ENCODE results near the gene SEMA6C. TPM values are rescaled to one million over a fixed set of nuclear protein-coding genes. Genes with fewer than 3 reads are reported as not detected.
A peak's percentile ranks its signal among the peaks of the same experiment; 100 is the strongest.

SEMA6C gene
- total and polyA plus RNA-seq, 2 of the 13 experiments (the other 11 are each of a cell fraction or from before 2014, with no cell fraction given): 1.4 to 2.9 TPM

DNA sequence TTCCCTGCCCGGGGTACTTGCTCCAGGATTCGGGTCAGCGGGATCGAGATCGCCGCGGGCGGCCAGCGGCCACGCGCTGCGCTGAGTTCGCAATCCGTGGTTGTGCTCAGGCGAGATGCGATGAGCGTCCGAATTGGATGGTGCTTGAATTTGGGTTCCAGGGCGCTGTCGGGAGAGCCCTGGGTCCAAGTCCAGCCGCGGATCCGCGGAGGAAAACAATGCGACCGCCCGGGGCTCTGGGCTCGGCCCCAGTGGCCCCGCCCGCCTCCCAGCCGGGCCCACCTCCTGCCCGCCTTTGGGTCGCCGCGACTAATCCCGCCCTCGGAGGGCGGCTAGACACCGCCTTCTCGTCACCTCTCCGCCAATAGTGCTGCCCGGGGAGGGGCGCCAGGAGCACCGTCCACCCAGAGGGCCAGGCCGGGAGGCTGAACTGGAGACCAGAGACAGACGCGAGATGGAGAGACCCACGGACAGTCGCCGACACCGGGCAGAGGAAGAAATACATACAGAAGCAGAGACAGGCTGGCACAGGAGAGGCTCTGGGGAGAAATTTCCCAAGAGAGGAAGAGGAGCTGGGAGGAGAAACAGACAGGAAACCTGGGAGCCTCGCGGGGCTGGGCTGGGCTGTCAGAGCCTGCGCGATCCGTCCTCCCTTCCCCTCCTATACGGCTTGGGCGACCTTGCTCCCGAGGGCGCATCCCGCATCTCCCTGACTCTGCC lies at the start of gene SEMA6C (continued):
- TF ChIP-seq, protein P1, sequence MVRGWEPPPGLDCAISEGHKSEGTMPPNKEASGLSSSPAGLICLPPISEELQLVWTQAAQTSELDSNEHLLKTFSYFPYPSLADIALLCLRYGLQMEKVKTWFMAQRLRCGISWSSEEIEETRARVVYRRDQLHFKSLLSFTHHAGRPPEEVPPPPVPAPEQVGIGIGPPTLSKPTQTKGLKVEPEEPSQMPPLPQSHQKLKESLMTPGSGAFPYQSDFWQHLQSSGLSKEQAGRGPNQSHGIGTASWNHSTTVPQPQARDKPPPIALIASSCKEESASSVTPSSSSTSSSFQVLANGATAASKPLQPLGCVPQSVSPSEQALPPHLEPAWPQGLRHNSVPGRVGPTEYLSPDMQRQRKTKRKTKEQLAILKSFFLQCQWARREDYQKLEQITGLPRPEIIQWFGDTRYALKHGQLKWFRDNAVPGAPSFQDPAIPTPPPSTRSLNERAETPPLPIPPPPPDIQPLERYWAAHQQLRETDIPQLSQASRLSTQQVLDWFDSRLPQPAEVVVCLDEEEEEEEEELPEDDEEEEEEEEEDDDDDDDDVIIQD (CRISPR knock-in tag; IDR thresholded peaks at IDR 0.05; ENCODE audit: low read depth): no peak
- no peak for TF ChIP-seq HOXA9 (CRISPR knock-in tag; IDR thresholded peaks at IDR 0.05; ENCODE audit: borderline replicate concordance)
- TF ChIP-seq ZNF333 (CRISPR knock-in tag; IDR thresholded peaks at IDR 0.05; ENCODE audit: borderline replicate concordance): 0 out of 2 replicates have a peak, but pooled peaks have one; percentile 49
- no peak for TF ChIP-seq ZNF274 (CRISPR knock-in tag; IDR thresholded peaks at IDR 0.05)
- 0 out of 2 replicates have a peak, but pooled peaks have one; percentile 48 for TF ChIP-seq ZNF225 (CRISPR knock-in tag; IDR thresholded peaks at IDR 0.05)
- TF ChIP-seq, protein P2, sequence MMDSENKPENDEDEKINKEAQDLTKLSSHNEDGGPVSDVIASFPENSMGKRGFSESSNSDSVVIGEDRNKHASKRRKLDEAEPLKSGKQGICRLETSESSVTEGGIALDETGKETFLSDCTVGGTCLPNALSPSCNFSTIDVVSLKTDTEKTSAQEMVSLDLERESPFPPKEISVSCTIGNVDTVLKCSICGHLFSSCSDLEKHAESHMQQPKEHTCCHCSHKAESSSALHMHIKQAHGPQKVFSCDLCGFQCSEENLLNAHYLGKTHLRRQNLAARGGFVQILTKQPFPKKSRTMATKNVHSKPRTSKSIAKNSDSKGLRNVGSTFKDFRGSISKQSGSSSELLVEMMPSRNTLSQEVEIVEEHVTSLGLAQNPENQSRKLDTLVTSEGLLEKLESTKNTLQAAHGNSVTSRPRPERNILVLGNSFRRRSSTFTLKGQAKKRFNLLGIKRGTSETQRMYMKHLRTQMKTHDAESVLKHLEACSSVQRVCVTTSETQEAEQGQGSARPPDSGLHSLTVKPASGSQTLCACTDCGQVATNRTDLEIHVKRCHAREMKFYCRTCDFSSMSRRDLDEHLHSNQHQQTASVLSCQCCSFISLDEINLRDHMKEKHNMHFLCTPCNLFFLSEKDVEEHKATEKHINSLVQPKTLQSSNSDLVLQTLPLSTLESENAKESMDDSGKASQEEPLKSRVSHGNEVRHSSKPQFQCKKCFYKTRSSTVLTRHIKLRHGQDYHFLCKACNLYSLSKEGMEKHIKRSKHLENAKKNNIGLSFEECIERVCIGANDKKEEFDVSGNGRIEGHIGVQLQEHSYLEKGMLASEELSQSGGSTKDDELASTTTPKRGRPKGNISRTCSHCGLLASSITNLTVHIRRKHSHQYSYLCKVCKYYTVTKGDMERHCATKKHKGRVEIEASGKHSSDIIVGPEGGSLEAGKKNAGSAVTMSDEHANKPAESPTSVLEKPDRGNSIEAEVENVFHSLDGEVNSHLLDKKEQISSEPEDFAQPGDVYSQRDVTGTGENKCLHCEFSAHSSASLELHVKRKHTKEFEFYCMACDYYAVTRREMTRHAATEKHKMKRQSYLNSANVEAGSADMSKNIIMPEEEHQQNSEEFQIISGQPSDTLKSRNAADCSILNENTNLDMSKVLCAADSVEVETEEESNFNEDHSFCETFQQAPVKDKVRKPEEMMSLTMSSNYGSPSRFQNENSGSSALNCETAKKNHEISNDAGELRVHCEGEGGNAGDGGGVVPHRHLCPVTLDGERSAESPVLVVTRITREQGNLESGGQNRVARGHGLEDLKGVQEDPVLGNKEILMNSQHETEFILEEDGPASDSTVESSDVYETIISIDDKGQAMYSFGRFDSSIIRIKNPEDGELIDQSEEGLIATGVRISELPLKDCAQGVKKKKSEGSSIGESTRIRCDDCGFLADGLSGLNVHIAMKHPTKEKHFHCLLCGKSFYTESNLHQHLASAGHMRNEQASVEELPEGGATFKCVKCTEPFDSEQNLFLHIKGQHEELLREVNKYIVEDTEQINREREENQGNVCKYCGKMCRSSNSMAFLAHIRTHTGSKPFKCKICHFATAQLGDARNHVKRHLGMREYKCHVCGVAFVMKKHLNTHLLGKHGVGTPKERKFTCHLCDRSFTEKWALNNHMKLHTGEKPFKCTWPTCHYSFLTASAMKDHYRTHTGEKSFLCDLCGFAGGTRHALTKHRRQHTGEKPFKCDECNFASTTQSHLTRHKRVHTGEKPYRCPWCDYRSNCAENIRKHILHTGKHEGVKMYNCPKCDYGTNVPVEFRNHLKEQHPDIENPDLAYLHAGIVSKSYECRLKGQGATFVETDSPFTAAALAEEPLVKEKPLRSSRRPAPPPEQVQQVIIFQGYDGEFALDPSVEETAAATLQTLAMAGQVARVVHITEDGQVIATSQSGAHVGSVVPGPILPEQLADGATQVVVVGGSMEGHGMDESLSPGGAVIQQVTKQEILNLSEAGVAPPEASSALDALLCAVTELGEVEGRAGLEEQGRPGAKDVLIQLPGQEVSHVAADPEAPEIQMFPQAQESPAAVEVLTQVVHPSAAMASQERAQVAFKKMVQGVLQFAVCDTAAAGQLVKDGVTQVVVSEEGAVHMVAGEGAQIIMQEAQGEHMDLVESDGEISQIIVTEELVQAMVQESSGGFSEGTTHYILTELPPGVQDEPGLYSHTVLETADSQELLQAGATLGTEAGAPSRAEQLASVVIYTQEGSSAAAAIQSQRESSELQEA (CRISPR knock-in tag; IDR thresholded peaks at IDR 0.05; ENCODE audit: not compliant biosample characterization): no peak
- TF ChIP-seq, protein P3, sequence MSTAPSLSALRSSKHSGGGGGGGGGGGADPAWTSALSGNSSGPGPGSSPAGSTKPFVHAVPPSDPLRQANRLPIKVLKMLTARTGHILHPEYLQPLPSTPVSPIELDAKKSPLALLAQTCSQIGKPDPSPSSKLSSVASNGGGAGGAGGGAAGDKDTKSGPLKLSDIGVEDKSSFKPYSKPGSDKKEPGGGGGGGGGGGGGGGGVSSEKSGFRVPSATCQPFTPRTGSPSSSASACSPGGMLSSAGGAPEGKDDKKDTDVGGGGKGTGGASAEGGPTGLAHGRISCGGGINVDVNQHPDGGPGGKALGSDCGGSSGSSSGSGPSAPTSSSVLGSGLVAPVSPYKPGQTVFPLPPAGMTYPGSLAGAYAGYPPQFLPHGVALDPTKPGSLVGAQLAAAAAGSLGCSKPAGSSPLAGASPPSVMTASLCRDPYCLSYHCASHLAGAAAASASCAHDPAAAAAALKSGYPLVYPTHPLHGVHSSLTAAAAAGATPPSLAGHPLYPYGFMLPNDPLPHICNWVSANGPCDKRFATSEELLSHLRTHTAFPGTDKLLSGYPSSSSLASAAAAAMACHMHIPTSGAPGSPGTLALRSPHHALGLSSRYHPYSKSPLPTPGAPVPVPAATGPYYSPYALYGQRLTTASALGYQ (CRISPR knock-in tag; IDR thresholded peaks at IDR 0.05): 0 out of 2 replicates have a peak, but pooled peaks have one; percentile 52
- peak; percentile 86 for TF ChIP-seq ZNF768 (CRISPR knock-in tag; IDR thresholded peaks at IDR 0.05)
- TF ChIP-seq ELF4 (CRISPR knock-in tag; IDR thresholded peaks at IDR 0.05; ENCODE audit: borderline replicate concordance): peak; percentile 58; the same call in 1 of the 2 replicates
- no peak; the same call in 1 of the 2 replicates for TF ChIP-seq ZNF761 (CRISPR knock-in tag; conservative IDR thresholded peaks at IDR 0.05)
- TF ChIP-seq DNMT3B (CRISPR knock-in tag; conservative IDR thresholded peaks at IDR 0.05): no peak
- TF ChIP-seq TAF1 (CRISPR knock-in tag; IDR thresholded peaks at IDR 0.05): peak; percentile 81
- TF ChIP-seq SP4 (CRISPR knock-in tag; IDR thresholded peaks at IDR 0.05): peak; percentile 86
- TF ChIP-seq, protein P4, sequence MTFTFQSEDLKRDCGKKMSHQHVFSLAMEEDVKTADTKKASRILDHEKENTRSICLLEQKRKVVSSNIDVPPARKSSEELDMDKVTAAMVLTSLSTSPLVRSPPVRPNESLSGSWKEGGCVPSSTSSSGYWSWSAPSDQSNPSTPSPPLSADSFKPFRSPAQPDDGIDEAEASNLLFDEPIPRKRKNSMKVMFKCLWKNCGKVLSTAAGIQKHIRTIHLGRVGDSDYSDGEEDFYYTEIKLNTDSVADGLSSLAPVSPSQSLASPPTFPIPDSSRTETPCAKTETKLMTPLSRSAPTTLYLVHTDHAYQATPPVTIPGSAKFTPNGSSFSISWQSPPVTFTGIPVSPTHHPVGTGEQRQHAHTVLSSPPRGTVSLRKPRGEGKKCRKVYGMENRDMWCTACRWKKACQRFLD (CRISPR knock-in tag; IDR thresholded peaks at IDR 0.05; ENCODE audit: borderline replicate concordance): no peak
- TF ChIP-seq ZNF749 (CRISPR knock-in tag; IDR thresholded peaks at IDR 0.05; ENCODE audit: borderline replicate concordance): no peak
- TF ChIP-seq HNF4A (CRISPR knock-in tag; IDR thresholded peaks at IDR 0.05): peak; percentile 39; the same call in 1 of the 2 replicates
